HG03571 (cell line): ENCODE results near the gene ZCCHC3.
"Not testable (repeated sequence)": the region's sequence is repeated elsewhere in the genome, so short reads cannot be mapped to it uniquely, and the experiment has no call there.

ENCODE experiments used
- ATAC-seq: cut with Tn5 transposase; IDR thresholded peaks from one replicate; pipeline ENCODE4 v1.9.1; 2021; ENCODE audit not compliant: unreplicated experiment

Gene ZCCHC3

DNA sequence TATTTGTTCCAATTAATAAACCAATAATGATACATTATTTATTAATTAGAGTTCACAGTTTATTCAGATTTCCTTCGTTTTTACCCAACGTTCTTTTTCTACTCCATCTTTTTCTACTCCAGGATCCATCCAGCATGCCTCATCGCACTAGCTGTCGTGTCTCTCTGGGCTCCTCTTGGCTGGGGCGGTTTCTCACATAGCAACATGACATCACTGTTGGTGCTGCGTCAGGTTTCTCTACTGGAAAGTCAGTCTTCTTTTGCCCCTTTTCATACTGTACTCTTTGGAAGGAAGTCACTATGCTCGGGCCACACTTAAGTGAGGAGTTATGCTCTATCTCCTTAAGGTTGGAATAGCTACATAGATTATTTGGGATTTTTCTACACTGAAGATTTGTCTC, 14.2 kb downstream of the ZCCHC3 start:
- no peak for ATAC-seq

GRCh38 chr20:312067-312466, 14.7 kb downstream of the ZCCHC3 start:
- ATAC-seq: no peak

DNA sequence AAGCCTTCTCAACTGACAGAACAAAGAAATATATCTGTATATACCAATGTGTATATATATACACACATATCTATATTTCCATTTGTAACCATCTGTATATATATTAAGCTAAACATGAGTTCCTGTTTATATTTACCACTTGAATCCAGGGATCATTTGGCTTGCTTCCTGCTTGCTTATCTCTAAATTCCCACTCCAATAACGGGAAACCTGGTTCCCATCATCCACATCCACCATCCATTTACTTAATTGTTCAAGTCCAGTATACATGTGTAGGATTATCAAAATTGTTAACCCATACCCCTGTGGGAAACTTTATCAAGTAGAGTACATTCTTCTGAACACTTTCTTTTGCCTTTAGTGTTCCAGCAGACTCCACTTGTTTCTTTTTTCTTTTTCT, 15.5 kb downstream of the ZCCHC3 start:
- no peak for ATAC-seq

GRCh38 chr20:313402-313801, 16.0 kb downstream of the ZCCHC3 start:
- no peak for ATAC-seq

GRCh38 chr20:313948-314347, 16.6 kb downstream of the ZCCHC3 start:
- ATAC-seq: no peak

DNA sequence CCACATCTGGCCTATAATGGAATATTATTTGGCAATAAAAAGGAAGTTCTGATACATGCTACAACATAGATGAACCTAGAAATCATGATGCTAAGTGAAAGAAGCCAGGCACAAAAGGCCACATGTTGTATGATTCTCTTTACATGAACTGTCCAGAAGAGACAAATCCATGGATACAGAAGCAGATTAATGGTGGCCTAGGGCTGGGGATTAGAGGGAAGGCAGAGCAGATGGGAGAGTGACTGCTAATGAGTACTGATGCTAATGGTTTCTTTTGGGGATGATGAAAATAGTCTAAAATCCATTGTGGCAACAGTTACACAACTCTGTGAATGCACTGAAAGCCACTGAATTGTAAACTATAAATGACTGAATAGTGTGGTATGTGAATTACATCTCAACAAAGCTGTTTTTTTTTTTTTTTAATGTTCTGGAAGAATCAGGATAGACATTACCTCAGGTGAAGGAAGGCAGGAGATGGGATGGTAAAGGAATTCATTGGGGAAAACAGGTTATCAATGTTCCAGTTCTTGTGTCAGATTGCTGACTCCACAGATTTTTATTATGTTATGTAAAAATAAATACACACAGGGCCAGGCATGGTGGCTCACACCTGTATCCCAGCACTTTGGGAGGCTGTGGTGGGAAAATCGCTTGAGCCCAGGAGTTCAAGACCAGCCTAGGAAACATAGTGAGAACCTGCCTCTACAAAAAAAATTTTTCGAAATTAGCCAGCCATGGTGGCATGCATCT, 19.1 kb downstream of the ZCCHC3 start:
- no peak for ATAC-seq

DNA sequence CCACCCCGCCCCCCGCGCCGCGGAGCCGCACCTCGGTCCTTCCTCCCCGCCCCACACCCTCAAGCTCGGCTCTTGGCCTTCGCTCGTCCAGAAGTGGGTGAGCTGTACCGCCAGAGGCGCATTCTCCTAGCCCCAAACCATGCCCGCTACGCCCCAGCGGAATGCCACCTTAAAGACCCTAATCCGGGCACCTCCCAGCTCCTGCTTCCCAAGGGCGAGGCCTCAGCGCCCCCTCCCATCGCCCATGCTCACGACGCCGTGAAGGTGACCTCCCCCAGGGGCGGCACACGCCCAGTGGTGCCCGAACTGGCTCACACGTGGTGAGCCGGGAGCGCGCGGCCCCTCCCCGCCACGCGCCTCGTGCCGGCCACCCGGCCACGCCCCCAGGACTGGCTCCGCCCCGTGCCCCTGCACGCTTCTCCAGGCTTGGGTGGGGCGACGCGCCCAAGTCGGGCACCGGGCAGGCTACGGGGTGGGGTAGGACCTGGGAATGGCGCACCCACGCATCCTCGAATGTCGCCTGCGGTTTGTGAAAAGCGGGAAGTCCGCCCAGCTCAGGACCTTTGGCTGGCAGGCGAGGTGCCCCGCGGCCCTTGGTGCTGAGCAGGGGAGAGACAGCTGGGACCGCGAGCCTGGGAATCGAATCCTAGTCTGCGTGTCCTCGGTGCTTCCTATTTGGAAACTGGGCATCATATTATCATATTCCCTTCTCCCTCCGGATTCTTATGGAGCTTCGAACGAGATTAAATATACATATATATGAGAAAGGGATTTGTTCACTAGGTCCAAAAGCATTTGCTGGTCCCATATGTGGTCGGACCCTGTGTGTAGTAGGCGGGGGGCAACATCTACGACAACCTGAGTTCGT, 27.0 kb downstream of the ZCCHC3 start:
- peak; percentile 43 for ATAC-seq

DNA sequence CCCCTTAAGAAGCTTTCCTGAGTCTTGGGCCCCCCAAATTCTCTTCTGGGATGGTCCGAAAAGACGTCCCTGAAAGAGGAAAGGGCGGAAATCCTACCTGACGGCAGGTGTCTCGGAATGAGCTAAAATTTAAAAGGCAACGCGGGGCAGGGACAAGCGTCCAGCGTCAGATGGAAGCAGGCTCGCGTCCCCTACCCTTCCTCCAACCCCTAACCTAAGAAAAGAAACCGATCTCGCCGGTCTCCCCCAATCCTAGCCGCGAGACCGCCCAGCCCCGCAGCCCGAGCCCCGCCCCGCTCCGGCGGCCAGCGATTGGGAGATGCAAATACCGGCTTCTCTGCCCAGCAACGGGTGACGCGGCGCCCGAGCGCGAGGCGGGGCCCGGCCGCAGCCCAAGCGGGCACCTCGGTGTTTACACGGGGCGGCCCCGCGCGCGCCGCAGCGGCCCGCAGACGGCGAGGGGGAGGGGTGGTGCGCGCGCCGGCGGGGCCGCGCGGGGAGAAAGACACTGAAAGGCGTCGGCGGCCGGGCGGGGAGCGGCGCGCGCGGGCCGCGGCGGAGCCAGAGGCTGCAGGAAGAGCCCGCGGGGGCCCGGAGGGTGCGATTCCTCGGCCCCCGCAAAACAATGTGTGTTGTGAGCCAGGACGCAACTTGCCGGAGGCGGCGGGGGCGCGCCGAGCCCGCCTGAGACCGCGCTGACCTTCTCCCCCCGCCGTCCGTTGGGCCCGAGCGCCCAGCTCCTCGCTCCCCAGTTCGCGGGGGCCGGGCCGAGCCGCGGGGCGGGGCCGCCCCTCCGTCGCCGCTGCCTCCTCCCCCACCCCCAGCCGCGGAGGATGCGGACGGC, 27.9 kb downstream of the ZCCHC3 start, which contains the start of gene SOX12:
Gene SOX12, plus strand, starts transcription at position 508 of the 844 bp plus-strand sequence. CDS start 373 bp downstream, outside the sequence.
- peak; percentile 71 for ATAC-seq

GRCh38 chr20:325889-326644, 28.7 kb downstream of the ZCCHC3 start:
- peak; percentile 4 for ATAC-seq

DNA sequence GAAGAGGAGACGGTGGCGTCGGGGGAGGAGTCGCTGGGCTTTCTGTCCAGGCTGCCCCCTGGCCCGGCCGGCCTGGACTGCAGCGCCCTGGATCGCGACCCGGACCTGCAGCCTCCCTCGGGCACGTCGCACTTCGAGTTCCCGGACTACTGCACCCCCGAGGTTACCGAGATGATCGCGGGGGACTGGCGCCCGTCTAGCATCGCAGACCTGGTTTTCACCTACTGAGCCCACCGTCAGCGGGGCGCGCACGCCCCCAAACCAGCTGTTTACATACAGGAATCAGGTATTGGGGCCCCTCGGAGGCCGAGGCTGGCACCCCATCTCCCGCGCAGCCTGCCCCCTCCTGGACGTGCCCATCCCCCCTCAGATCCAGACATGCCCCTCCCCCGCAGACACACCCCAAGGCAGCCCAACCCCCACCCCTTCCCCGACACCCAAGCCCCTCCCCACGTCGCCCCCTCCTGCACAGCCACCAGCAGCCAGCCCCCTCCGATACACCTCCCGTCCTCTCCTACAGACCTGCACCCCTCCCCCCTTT, 29.3 kb downstream of the ZCCHC3 start:
- no peak for ATAC-seq

DNA sequence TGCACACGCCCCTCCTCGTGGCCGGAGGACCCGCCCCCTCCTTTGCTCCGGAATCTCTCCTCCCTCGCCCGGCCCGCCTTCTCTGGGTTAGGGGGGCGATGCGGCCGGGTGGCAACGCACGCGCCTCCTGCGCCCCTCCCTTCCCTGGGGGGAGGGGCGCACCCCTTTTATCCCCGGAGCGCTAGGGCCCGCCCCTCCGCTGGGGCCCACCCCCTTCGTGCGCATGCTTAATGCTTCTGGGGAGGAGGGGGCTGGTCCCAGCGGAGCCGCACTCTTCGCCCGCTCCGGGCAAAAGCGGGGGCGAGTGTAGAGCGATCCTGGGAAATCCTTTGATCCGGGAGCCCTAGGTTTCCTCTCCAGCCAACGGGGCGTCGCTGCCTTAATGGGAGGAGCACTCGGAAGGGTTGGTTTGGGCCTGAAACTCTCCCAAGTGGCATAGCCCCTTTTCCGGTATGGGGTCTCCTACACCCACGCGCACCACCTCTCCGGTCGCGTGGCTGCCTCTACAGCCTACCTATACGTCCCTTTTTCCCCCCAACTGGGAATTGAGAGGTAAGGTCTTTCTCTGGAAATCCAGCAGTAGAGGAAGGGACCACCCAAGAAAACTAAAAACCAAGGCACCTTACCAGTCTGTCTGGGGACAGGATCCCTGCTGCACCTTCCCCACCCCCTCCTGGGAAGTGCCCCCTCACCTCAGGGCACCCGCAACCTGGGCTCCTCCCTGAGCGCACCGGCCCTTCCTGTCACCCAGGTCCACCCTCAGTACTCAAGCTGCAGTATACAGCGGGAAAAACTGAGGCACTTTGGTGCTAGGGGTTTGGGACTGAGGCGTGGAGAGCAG, 30.0 kb downstream of the ZCCHC3 start:
- ATAC-seq: no peak

DNA sequence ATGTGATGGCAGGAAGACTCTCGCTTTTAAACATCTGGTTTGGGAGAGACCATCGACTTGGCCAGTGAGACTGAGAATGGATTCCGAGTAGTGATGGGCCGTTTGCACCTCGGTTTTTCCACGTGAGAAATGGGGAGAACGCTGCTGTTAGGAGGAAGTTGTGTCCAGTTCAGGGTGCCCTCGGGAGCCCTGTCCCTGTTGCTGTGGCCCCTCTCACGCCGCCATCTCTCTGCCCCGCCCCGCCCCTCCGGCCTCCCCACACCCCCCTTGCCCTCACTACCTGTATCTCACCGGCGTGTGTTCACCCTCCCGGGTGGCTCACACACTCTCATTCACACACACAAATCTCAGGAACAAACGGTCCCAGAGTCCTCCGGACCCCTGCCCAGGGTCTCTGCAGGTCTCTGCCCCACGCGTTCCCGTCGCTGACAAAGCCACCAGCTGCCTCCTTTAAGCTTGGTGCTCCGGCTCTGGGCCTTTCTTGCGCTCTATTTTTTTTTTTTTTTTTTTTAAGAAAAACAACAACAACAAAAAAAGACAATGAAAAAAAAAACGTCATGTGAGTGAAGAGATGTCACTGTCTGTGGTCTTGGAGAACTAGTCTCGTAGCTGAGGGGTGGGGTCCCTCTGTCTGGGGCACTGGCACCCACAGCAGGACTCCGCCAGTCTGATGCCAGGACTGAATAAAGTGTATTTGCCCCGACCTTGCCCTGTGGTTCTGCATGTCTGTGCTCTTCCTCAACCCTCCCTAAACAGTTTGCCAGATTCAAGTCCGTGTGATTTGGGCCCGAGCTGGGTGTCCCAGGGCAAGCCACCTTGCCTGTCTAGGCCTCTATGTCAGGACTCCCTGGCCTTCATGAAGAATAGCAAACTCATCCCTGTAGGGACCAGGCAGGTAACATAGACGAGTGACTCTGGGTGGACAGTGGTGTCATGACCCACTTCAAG, 30.9 kb downstream of the ZCCHC3 start:
- ATAC-seq: no peak

DNA sequence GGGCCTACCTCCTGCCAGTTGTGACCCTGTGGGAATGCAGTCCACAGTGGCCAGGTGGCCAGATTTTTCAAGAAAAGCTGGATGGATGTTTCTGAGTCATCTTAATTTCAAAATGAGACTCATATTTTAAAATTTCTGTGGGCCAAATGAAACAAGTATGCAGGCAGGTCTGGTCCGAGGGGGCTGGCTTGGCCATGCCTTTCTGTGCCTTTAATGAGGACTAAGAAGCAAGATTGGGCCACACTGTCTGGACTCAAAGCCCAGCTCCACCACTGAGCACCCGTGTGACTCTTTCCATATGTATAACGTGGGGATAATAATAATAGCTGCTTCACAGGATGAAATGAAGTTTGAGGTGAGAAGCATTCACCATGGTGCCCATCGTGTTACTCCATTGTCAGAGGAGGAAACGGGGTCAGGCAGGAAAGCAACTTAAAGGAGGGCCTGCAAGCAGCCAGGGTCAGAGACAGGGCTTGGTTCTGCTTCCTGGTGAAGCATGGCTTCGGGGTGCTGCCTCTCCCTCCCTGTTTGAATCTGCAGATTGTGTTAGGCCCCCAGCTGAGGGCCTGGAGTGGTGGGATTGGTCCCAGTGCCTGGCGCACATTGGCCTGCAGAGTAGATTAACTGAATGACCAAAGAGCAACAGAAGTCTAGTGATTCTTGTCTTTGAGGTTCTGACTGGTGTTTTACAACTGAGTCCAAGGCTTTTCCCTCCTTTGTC, 31.8 kb downstream of the ZCCHC3 start:
- no peak for ATAC-seq

DNA sequence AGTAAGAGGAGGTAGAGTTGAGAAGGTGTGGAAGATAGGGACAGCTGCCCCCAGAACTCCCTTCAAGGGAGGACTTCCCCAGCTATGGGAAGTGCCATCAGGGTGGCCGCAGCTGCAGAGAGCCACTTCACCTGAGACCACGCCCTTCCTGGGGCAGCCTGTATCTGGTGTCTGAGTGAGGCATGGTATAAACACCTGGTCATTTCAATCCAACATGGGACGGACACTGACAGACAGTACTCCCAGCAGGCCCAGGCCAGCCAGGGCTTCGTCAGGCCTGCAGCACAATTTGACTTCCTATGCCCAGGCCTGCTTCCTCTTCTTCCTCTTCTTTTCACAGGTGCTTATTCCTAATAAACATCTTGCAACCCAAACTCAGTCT, 32.5 kb downstream of the ZCCHC3 start:
- ATAC-seq: no peak

GRCh38 chr20:330233-331149, 33.1 kb downstream of the ZCCHC3 start:
- ATAC-seq: no peak

- no peak for ATAC-seq
These were observed 37.2 kb downstream of the ZCCHC3 start for GRCh38 chr20:334578-334977.

DNA sequence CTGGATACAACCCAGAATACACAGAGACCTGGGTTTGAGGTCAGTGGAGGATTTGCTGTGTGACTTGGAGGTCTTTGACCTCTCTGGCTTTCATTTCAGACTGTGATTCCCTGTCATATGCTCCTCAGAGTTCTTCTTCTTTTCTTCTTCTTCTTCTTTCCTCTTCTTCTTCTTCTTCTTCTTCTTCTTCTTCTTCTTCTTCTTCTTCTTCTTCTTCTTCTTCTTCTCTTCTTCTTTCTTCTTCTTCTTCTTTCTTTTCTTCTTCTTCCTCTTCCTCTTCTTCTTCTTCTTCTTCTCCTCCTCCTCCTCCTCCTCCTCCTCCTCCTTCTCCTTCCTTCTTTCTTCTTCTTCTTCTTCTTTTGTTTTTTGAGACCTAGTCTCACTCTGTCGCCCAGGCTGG, 38.7 kb downstream of the ZCCHC3 start:
- not testable (repeated sequence) for ATAC-seq
